GM18870 (cell line): ENCODE data around the gene ITSN1.
"Not testable (repeated sequence)": the region's sequence is repeated elsewhere in the genome, so short reads cannot be mapped to it uniquely, and the experiment has no call there.

Experiments used
- ATAC-seq: cut with Tn5 transposase; IDR thresholded peaks from one replicate; pipeline ENCODE4 v1.9.1; 2021; ENCODE audit warnings: moderate library complexity; ENCODE audit not compliant: unreplicated experiment

The ITSN1 gene

DNA sequence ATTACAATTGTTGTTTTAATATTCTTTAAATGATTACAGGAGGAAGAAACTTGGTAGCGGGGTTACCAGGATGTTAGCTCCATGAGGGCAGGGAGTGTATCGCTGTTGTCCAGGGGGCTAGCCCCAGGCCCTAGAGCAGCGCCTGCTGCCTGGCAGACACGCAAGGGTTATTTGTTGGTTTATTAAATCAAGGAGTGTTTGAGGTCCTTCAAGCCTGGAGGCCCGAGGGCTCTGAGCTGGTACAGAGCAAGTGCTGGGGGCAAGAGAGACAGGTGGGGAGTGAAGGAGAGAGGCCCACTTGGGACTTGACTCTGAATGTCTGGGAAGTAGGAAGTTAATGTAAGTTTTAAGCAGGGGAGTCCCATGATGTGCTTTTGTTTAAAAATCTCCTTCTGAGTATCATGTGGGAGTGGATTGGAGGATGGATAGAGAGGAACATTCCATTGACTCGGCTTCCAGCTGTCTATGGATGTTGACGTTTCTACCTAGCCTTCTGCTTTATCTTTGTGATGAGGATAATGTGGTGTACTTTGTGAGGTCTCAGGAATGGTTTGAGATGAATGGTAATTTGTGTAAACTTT is 8.7 kb downstream of the ITSN1 start:
- ATAC-seq, result no peak

GRCh38 chr21:33651965-33652680 is 9.8 kb downstream of the ITSN1 start:
- no peak for ATAC-seq

DNA sequence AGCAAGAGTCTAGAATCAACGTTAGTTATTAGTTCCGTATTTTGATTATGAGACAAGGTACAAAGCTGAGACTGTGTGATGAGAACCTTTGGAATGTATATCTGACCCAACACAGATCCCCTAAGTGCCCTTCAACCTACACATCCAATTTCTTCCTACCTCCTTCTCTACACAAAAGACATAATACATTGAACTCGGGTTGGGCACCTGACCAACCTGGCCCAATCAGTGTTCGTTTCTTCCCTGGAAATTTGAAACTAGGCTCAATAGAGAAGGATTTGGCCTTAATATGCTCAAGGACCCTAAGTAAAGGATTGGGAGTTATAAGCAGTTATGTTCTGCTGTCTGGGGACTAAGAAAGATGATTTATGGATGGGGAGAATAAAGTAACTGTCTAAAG is 12.1 kb downstream of the ITSN1 start:
- no peak for ATAC-seq

DNA sequence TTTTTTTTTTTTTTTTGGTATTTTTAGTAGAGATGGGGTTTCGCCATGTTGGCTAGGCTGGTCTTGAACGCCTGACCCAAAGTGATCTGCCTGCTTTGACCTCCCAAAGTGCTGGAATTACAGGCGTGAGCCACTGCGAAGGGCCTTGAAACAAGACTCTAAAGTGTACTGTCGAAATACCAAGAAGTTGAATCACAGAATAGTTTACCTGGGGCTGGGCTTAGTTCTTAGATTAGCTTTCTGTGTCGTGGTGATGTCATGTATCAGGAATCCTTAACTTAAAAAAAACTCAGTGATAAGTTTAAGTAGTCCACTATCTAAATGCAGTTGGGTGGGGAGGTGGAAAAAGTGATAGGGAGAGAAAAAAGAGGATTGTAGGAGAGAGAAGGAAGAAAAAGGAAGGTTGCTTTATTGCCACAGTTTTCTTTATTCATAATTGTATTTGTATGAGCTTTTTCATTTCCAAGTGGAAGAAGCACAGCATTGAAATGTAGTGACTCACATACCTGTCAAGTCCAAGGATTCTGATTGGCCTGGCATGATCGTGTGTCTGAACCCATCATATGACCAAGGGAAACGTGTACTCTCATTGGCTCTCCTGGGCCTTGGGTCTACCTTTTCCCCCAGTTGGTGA is 13.4 kb downstream of the ITSN1 start:
- ATAC-seq, result no peak

DNA sequence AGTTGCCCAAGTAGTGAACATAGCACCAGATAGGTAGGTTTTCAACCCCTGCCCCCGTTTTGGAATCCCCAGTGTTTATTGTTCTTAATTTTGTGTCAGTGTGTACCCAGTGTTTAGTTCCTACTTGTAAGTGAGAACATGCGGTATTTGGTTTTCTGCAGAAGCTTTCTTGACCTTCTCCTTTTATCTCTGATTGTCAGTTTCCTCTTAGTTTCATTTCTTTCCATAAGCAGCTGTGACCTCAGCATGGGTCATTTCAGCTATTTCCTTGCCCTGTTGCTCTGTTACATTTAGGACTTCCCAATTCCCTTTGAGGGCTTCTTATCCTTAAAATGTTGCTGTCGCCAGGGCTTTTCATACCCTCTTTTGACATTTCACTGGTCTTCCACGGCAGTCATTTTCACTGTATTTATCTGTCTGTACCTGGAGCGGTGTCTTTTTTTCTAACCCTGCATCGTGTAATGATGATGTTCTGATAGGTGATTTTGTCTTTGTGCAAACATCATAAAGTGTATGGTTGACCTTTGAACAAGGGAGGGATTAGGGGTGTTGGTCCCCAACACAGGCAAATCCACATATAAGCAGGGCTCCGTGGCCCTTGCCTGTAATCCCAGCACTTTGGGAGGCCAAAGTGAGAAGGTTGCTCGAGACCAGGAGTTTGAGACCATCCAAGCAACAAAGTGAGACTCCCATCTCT is 15.0 kb downstream of the ITSN1 start:
- no peak for ATAC-seq

GRCh38 chr21:33658919-33659567 is 16.7 kb downstream of the ITSN1 start:
- ATAC-seq, result no peak

DNA sequence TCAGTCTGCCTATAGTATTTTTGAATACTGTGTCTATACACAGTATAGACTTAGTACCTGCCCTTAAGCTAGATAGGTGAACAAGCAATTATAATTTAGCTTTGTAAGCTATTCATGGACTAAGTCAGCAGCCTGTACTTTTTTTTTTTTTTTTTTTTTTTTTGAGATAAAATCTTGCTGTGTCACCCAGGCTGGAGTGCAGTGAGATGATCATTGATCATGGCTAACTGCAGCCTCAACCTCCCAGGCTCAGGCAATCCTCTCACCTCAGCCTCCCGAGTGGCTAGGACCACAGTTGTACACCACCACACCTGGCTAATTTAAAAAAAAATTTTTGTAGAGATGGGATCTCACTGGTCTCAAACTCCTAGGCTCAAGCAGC is 17.3 kb downstream of the ITSN1 start:
- ATAC-seq, result no peak

GRCh38 chr21:33660406-33660805 is 18.1 kb downstream of the ITSN1 start:
- ATAC-seq, result no peak

DNA sequence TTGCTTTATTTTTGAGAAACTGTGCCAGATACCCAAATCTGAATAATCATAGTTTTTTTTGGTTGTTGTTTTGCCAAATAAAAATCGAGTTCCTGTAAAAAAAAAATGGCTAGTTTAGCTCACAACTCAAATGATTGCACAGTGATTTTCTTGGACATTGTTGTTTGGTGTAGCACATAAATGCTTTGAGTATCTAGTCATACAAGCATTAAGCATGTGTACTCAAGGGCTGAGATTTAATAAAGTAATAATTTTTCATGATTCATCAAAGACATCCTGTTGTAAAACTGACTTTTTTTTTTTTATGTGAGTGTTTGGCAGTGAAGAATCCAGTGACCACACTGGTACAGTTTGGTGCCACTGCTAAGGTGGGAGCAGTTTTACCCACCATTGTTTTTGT is 18.8 kb downstream of the ITSN1 start:
- ATAC-seq, result no peak

GRCh38 chr21:33662046-33662445 is 19.7 kb downstream of the ITSN1 start:
- ATAC-seq, result no peak

DNA sequence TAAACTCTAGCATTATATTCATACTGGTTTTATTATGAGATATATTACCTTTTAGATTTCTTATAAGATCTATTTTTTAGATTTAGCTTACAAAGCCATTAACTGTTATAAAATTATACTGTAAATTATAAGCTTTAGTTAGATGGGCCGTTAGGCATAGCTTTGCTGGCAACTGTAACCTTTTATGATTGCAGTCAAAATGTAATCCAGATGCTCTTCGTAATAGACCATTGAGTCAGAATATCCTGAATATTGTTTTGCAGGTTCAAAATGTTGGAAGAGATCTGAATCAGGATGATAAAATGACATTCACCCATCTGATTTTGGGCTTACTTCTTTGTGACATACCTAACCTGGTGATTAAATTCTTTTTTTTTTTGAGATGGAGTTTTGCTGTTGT is 20.9 kb downstream of the ITSN1 start:
- no peak for ATAC-seq

DNA sequence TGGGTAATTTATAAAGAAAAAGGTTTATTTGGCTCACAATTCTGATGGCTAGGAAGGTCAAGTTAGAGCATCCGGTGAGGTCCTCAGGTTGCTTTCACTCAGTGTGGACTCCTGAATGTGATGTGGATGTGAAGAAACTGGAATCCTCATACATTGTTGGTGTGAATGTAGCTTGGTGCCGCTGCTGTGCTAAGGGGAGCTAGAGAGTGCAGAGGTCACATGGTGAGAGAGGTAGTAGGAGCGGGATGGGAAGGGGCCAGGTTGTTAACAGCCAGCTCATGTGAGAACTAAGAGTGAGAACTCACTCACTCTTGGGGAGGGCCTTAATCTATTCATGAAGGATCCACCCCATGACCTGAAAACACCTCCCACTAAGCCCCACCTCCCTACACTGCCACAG is 21.8 kb downstream of the ITSN1 start:
- no peak for ATAC-seq

DNA sequence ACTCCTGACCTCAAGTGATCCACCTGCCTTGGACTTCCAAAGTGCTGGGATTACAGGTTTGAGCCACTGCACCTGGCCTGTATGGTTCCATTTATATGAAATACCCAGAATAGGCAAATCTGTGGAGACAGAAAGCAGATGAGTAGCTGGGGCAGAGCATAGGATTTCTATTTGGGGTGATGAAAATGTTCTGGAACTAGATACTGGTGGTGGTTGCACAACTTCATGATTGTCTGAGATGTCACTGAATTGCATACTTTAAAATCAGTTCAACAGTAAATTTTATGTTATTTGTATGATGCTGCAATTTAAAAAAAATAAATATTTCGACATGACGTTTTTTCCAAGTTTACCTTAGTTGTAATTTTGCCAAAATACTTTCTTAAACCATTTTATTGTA is 23.9 kb downstream of the ITSN1 start:
- no peak for ATAC-seq

GRCh38 chr21:33667636-33668035 is 25.3 kb downstream of the ITSN1 start:
- ATAC-seq, result no peak

- no peak for ATAC-seq
These were observed 25.9 kb downstream of the ITSN1 start for GRCh38 chr21:33668180-33668579.

DNA sequence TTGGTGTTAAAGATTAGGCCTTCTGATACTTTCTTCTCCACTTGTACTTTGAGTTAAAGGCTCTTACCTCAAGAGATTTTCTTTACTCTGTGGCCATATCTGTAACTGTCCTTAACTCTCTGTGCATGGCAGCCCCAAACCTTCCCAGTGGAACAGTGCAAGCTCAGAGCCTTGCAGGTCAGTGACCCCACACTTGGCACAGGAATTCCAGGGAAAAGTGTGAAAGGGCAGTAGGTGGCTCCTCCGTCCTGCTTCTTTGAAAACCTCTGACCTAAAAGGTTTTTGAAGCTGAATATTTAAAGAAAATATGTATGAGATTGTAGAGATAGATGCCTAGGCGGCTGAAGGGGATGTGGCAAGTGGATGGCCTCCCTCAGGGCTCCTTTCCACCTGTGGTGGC is 26.3 kb downstream of the ITSN1 start:
- no peak for ATAC-seq

DNA sequence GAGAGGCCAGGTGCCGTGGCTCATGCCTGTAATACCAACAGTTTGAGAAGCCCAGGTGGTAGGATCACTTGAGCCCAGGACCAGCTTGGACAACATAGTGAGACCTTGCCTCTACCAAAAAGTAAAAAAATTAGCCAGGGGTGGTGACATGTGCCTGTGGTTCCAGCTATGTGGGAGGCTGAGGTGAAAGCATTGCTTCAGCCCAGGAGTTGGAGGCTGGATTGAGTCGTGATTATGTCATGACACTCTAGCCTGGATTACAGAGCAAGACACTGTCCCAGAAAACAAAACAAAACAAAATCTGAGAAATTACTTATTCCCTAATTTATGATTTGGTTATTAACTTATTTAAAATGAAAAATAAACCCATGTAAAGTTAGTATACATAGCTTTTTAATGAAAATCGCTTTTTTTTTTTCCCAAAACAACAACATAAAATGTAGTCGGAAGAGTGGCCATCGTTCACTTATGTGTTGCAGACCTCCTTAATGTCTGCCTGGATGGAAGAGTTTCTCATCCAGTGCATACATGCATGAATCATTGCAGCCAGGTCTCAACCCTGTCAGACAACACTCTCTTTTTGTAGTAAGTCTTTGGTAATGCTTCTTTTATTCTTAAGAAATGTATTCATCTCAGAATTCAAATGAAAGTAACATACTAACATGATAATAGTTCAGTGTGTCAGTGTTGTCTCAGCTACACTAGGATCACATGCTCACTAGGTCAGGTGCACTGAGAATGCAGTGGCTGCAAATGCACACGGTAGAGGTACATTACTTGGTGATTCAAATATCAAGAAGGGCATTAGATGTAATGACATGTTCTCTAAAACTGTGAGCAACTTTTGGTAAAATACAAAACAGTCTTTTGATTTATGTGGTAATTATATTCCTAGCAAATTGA is 28.0 kb downstream of the ITSN1 start:
- no peak for ATAC-seq

DNA sequence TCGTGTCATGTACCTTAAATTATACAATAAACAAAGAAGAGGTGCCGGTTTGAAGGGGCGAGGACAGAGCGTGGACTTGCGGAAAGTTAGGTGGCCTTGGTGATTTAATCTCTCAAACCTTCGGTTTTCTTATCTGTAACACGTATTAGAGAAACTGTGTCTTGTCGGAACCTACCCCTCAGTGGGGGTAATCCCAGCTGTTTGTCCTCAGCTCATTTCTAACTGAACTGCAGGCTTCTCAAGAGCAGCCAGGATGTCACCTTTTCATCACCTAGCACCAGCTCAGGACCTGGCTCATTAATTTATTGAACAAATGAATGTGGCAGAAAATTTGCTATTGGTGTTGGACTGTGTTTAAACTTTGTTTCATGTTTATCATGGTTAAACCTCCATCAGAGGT is 31.2 kb downstream of the ITSN1 start:
- ATAC-seq, result no peak

GRCh38 chr21:33674226-33674625 is 31.9 kb downstream of the ITSN1 start:
- ATAC-seq, result no peak

DNA sequence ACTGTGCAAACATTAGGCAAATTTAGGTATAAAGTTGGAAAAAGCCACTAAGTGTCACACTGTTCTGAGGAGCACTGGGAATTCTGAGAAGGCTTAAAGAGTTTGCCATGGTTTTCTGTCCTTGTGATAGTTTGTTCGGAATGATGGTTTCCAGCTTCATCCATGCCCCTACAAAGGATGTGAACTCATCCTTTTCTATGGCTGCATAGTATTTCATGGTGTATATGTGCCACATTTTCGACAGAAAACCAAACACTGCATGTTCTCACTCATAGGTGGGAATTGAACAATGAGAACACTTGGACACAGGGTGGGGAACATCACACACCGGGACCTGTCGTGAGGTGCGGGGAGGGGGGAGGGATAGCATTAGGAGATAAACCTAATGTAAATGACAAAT is 34.4 kb downstream of the ITSN1 start:
- not testable (repeated sequence) for ATAC-seq
